Spleen (tissue), 11 donors: ENCODE data around the gene COL4A1. TPM values are rescaled to one million over a fixed set of nuclear protein-coding genes. Genes with fewer than 3 reads are reported as not detected.

Experiments used
- DNase-seq: peaks from one replicate; pipeline ENCODE4 v3.0.0-alpha.2; 2020
- H3K27ac ChIP-seq, 8 donors: fragments of 200-600 bp; sonication (generic) in 7 of 8; 1 replicate in 4 of 8; 2 replicates in 4 of 8; pipeline versions ENCODE4 v1.5.0 to v1.8.0; 2016 to 2021; ENCODE audit warnings: inconsistent platforms in 4 of 8, mild to moderate bottlenecking in 4 of 8, moderate library complexity in 1 of 8
- H3K27me3 ChIP-seq, 7 donors: fragments of 200-600 bp; sonication (generic) in 6 of 7; replicated peaks in 1 of 7; 1 replicate in 4 of 7; 2 replicates in 3 of 7; pipeline versions ENCODE4 v1.5.0 to v1.8.0; 2016 to 2021; ENCODE audit warnings: inconsistent platforms in 3 of 7, mild to moderate bottlenecking in 1 of 7
- H3K36me3 ChIP-seq, 6 donors: fragments of 200-600 bp; sonication (generic) in 5 of 6; 1 replicate in 4 of 6; 2 replicates in 2 of 6; pipeline versions ENCODE4 v1.5.0 to v1.8.0; 2016 to 2021; ENCODE audit warnings: inconsistent platforms in 2 of 6
- H3K4me1 ChIP-seq, 6 donors: fragments of 200-600 bp; sonication (generic) in 5 of 6; 1 replicate in 3 of 6; 2 replicates in 3 of 6; pipeline versions ENCODE4 v1.5.0 to v1.8.0; 2016 to 2021; ENCODE audit warnings: inconsistent platforms in 3 of 6
- H3K4me3 ChIP-seq, 8 donors: fragments of 200-600 bp; sonication (generic) in 7 of 8; 1 replicate in 4 of 8; 2 replicates in 4 of 8; pipeline versions ENCODE4 v1.5.0 to v1.8.0; 2016 to 2021; ENCODE audit warnings: inconsistent platforms in 4 of 8, mild to moderate bottlenecking in 4 of 8, moderate library complexity in 2 of 8
- H3K9me3 ChIP-seq, 8 donors: fragments of 200-600 bp; sonication (generic) in 7 of 8; 1 replicate in 4 of 8; 2 replicates in 4 of 8; pipeline versions ENCODE4 v1.5.0 to v1.8.0; 2016 to 2021; ENCODE audit warnings: inconsistent platforms in 4 of 8
- CTCF ChIP-seq, 11 experiments: fragments of 200-600 bp in 7 of 11; fragments of 450-650 bp in 4 of 11; sonication (generic) in 4 of 11; IDR thresholded peaks in 8 of 11; conservative IDR thresholded peaks in 3 of 11; 1 replicate in 7 of 11; 2 replicates in 4 of 11; pipeline versions ENCODE4 v1.4.0 to v1.8.0; 2016 to 2021; ENCODE audit warnings: antibody characterized with exemption in 11 of 11, inconsistent platforms in 4 of 11, mild to moderate bottlenecking in 1 of 11
- POLR2A ChIP-seq, 3 donors: fragments of 450-650 bp; IDR thresholded peaks; one replicate each; pipeline ENCODE4 v1.5.1; 2017; ENCODE audit warnings: antibody characterized with exemption in 3 of 3, mild to moderate bottlenecking in 1 of 3
- POLR2AphosphoS5 ChIP-seq, 3 donors: sonication (generic); formaldehyde crosslinking; IDR thresholded peaks; one replicate each; pipeline ENCODE4 v1.5.1; 2017; ENCODE audit warnings: antibody characterized with exemption in 3 of 3
- WGBS, 5 donors: extraction: QIAGEN DNeasy Blood & Tissue Kit in 3 of 5; methylation state at CpG; one replicate each; pipeline versions ENCODE4 v1.1.5 to v1.1.7; 2013 to 2018; 5-methylcytosine and 5-hydroxymethylcytosine counted together
- intact Hi-C: fragments of 100-400 bp; cut with DNase I; formaldehyde crosslinking; loops from one replicate; pipeline ENCODE4 v1.15.0; 2023; ENCODE audit warnings: low total_unique reads
- polyA plus RNA-seq, 3 donors: library from polyadenylated mRNA; stranded (reverse); fragments of 200-250 nt; gene quantifications; one replicate each; pipeline ENCODE4 v1.2.1, GENCODE V29; 2013
- total RNA-seq, 7 donors: library from RNA; depleted of rRNA in 3 of 7; stranded (reverse); fragments of >200 nt in 3 of 7; fragmentation: NEBNext Ultra II Directional in 4 of 7; extraction: Animal tissue kit (Norgen Biotek cat#: 25700) in 4 of 7; gene quantifications; one replicate each; pipeline versions ENCODE4 v1.1.0 to v1.2.1, GENCODE V29; 2016 to 2021
- donor health status: healthy with polysubstance abuse.
- donor health status: DM: no; HTN: no; CAD: no; lungs with moderate emphysema.
- donor health status: DM: no; HTN: no; CAD: no.
- donor health status: Bipolar disorder and iron deficiency.
- donor health status: healthy.
- donor health status: DM: no; HTN: no; CAD: no.
- donor health status: DM: yes; HTN: yes; CAD: no.

COL4A1 gene
- total and polyA plus RNA-seq, 10 donors = 37.9 to 959 (median 340) TPM

- H3K36me3 ChIP-seq = peaks cover 0 to 78% (median 13%) of the 10 kb centered on the region in 6 donors
- no peak for TF ChIP-seq CTCF (IDR thresholded peaks at IDR 0.05 in 8 of 11, conservative IDR thresholded peaks at IDR 0.05 in 3 of 11)
- no peak for TF ChIP-seq POLR2A (IDR thresholded peaks at IDR 0.05)
- TF ChIP-seq POLR2AphosphoS5 (IDR thresholded peaks at IDR 0.05) = peak in 1 of 3 donors; percentile 43
These were observed 154.6 kb downstream of the COL4A1 start for GRCh38 chr13:110152351-110152750.

GRCh38 chr13:110151462-110151861 is 155.5 kb downstream of the COL4A1 start:
- intact Hi-C loops = no loop called here
- WGBS, 5 donors = 89 to 95% (median 94%) methylated on average over 12 of the region's 12 CpGs

More at GRCh38 chr13:110152351-110152750, 154.6 kb downstream of the COL4A1 start:
- DNase-seq = no peak
- H3K27ac ChIP-seq = no peak overlapping the region
- peaks cover 0 to 12% (median 0%) of the 10 kb centered on the region in 6 donors for H3K4me1 ChIP-seq
- no peak overlapping the region for H3K4me3 ChIP-seq
- 88 to 94% (median 94%) methylated on average over 12 to 17 of the region's 17 CpGs for WGBS, 5 donors
- intact Hi-C loops = no loop called here
- H3K9me3 ChIP-seq = no peaks in the 10 kb centered on the region
- H3K27me3 ChIP-seq = no peaks in the 10 kb centered on the region

GRCh38 chr13:110150384-110151101 is 156.4 kb downstream of the COL4A1 start:
- no peak for TF ChIP-seq CTCF (IDR thresholded peaks at IDR 0.05 in 8 of 11, conservative IDR thresholded peaks at IDR 0.05 in 3 of 11)
- peak in 2 of 3 donors; percentile 23 to 58 for TF ChIP-seq POLR2AphosphoS5 (IDR thresholded peaks at IDR 0.05)
- TF ChIP-seq POLR2A (IDR thresholded peaks at IDR 0.05) = no peak
- intact Hi-C loops = no loop called here
- 85 to 92% (median 89%) methylated on average over 15 of the region's 15 CpGs for WGBS, 5 donors
- no peak overlapping the region for H3K4me3 ChIP-seq
- H3K27ac ChIP-seq = peak overlapping the region in 2 of 8 donors; percentile 36 to 38
- no peaks in the 10 kb centered on the region for H3K9me3 ChIP-seq
- no peak for DNase-seq
- no peaks in the 10 kb centered on the region for H3K27me3 ChIP-seq
- H3K36me3 ChIP-seq = peaks cover 0 to 74% (median 13%) of the 10 kb centered on the region in 6 donors
- no peaks in the 10 kb centered on the region for H3K4me1 ChIP-seq

More at GRCh38 chr13:110151462-110151861, 155.5 kb downstream of the COL4A1 start:
- no peak for DNase-seq
- H3K27me3 ChIP-seq = no peaks in the 10 kb centered on the region
- no peaks in the 10 kb centered on the region for H3K9me3 ChIP-seq
- H3K4me3 ChIP-seq = no peak overlapping the region
- no peak overlapping the region for H3K27ac ChIP-seq
- peaks cover 0 to 78% (median 13%) of the 10 kb centered on the region in 6 donors for H3K36me3 ChIP-seq
- TF ChIP-seq POLR2A (IDR thresholded peaks at IDR 0.05) = no peak
- peak in 1 of 3 donors; percentile 13 for TF ChIP-seq POLR2AphosphoS5 (IDR thresholded peaks at IDR 0.05)
- peaks cover 0 to 4% (median 0%) of the 10 kb centered on the region in 6 donors for H3K4me1 ChIP-seq

- Histone ChIP-seq H3K9me3 (no peaks in the 10 kb centered on the region), H3K4me1 (no peaks in the 10 kb centered on the region), H3K27ac (no peak overlapping the region), H3K36me3 (peaks cover 0 to 59% (median 8%) of the 10 kb centered on the region in 6 donors), H3K27me3 (no peaks in the 10 kb centered on the region), H3K4me3 (no peak overlapping the region)
- 91 to 96% (median 94%) methylated on average over 7 of the region's 7 CpGs for WGBS, 5 donors
- DNase-seq = no peak
- TF ChIP-seq POLR2AphosphoS5 (IDR thresholded peaks at IDR 0.05) (no peak), POLR2A (IDR thresholded peaks at IDR 0.05) (no peak), CTCF (IDR thresholded peaks at IDR 0.05 in 8 of 11, conservative IDR thresholded peaks at IDR 0.05 in 3 of 11) (no peak)
- intact Hi-C loops = no loop called here
These were observed 157.9 kb downstream of the COL4A1 start for GRCh38 chr13:110149036-110149435.
